Neural crest cell (in vitro differentiated cells): ENCODE data around the gene DPEP1. TPM values are rescaled to one million over a fixed set of nuclear protein-coding genes. Genes with fewer than 3 reads are reported as not detected.
"Not testable (repeated sequence)": the region's sequence is repeated elsewhere in the genome, so short reads cannot be mapped to it uniquely, and the experiment has no call there.

Experiments
- DNase-seq: peaks from one replicate; pipeline ENCODE4 v3.0.0; 2021; ENCODE audit warnings: low read depth, mixed read lengths, low spot score
- H3K27ac Mint-ChIP-seq: one replicate; pipeline ENCODE4 v1.8.0; 2021; ENCODE audit warnings: mild to moderate bottlenecking, mixed read lengths; ENCODE audit not compliant: unreplicated experiment
- H3K27me3 Mint-ChIP-seq: 2 replicates; pipeline ENCODE4 v1.8.0; 2021; ENCODE audit warnings: low read depth, mild to moderate bottlenecking, mixed read lengths
- H3K36me3 Mint-ChIP-seq: 2 replicates; pipeline ENCODE4 v1.8.0; 2021; ENCODE audit warnings: low read depth, mild to moderate bottlenecking, mixed read lengths
- H3K4me1 Mint-ChIP-seq: 2 replicates; pipeline ENCODE4 v1.8.0; 2021; ENCODE audit warnings: mixed read lengths
- H3K4me3 Mint-ChIP-seq: one replicate; pipeline ENCODE4 v1.8.0; 2021; ENCODE audit warnings: mild to moderate bottlenecking, mixed read lengths
- H3K9me3 Mint-ChIP-seq: 2 replicates; pipeline ENCODE4 v1.8.0; 2021; ENCODE audit warnings: mixed read lengths
- total RNA-seq: library from RNA; stranded (reverse); gene quantifications from 2 replicates; pipeline ENCODE4 v1.2.1, GENCODE V29; 2021
- TF ChIP-seq, protein P1 (sequence below): fragments of 200-600 bp; sonication (generic); conservative IDR thresholded peaks from 2 replicates; pipeline ENCODE4 v1.5.0; 2021; ENCODE audit warnings: antibody characterized with exemption, mild to moderate bottlenecking

DPEP1 gene
- total RNA-seq, 1 donor from 2014 or later: 0.21 TPM

DNA sequence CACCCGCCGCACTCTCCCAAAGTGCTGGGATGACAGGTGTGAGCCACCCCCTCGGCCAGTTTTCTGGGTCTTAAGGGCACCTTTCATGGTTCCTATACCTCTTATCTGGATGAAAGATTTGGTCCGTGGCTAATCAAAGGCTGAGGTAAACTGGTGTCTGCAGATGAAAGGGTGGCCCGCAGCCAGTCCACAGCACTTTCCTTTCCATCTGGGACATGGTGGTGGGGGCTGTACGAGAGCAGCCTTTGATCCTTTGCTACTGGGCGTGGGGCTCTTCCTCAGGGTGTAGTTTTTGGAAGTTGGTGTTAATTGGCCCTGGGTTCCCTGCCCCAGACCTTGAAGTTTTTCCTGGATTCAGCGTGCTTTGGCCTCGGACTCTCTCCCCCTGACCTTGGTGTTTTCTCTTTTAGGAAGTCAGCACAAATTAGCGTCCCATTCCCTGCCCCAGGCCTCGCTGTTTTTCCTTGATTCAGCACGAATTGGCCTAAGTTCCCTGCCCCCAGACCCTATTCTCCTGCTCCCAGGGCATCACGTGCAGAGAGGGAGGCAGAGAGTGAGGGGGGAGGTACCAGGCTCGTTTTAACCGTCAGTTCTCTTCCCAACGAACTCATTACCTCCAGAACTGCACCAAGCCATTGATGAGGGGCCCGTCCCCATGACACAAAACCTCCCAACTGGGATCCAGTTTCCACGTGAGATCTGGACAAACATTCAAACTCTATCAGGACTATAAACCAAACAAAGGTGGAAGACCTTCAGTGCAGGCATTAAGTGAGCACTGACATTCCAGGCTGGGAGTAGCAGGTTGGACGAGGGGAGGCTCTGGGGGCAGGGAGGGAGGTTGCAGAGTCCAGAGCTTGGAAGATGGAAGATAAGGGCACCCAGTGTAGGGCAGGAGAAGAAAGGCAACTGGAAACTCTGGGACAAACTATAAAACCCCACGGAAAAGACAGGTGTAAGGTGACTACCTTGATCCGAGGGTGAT lies 11.6 kb downstream of the DPEP1 start:
- peaks cover 9% of the 10 kb centered on the region for H3K27me3 Mint-ChIP-seq
- TF ChIP-seq, protein P1, sequence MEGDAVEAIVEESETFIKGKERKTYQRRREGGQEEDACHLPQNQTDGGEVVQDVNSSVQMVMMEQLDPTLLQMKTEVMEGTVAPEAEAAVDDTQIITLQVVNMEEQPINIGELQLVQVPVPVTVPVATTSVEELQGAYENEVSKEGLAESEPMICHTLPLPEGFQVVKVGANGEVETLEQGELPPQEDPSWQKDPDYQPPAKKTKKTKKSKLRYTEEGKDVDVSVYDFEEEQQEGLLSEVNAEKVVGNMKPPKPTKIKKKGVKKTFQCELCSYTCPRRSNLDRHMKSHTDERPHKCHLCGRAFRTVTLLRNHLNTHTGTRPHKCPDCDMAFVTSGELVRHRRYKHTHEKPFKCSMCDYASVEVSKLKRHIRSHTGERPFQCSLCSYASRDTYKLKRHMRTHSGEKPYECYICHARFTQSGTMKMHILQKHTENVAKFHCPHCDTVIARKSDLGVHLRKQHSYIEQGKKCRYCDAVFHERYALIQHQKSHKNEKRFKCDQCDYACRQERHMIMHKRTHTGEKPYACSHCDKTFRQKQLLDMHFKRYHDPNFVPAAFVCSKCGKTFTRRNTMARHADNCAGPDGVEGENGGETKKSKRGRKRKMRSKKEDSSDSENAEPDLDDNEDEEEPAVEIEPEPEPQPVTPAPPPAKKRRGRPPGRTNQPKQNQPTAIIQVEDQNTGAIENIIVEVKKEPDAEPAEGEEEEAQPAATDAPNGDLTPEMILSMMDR: no peak
- no peak overlapping the region for H3K27ac Mint-ChIP-seq
- no peaks in the 10 kb centered on the region for H3K36me3 Mint-ChIP-seq
- H3K4me3 Mint-ChIP-seq: no peak overlapping the region
- no peak for DNase-seq
- H3K4me1 Mint-ChIP-seq: peaks cover 28% of the 10 kb centered on the region
- no peaks in the 10 kb centered on the region for H3K9me3 Mint-ChIP-seq

DNA sequence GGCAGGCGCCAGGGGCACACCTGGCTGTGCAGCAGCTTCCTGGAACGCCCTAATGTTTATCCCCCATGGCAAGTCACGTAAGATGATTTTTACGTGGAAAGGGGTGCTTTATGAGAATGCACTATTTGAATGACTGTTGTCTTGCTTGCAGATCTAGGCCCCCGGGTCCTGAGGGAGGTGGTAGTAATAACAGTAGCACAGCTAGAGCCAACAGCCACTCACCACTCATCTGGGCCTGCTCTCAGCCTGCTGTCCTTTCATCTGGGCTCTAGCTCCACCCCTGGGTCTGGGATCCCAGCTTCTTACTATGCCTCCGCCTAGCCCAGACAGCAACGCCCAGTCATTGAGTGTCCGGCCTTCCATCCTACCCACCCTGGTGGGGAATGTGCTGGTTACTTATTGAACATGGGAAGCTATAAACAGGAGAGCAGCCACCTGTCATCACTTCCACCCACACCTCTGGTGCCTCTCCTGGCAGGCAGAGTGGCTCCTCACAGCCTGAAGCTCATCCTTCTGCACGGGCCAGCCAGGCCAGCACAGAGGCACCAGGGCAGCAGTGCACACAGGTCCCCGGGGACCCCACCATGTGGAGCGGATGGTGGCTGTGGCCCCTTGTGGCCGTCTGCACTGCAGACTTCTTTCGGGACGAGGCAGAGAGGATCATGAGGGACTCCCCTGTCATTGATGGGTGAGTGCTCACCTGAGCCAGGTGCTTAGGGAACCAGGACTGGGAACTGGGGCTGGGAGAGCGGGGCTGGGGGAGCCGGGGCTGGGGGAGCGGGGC lies 16.6 kb downstream of the DPEP1 start:
- no peak overlapping the region for H3K4me3 Mint-ChIP-seq
- no peak overlapping the region for H3K27ac Mint-ChIP-seq
- no peaks in the 10 kb centered on the region for H3K36me3 Mint-ChIP-seq
- TF ChIP-seq, protein P1: no peak
- DNase-seq: no peak
- peaks cover 22% of the 10 kb centered on the region for H3K27me3 Mint-ChIP-seq
- H3K4me1 Mint-ChIP-seq: peaks cover 3% of the 10 kb centered on the region
- no peaks in the 10 kb centered on the region for H3K9me3 Mint-ChIP-seq

DNA sequence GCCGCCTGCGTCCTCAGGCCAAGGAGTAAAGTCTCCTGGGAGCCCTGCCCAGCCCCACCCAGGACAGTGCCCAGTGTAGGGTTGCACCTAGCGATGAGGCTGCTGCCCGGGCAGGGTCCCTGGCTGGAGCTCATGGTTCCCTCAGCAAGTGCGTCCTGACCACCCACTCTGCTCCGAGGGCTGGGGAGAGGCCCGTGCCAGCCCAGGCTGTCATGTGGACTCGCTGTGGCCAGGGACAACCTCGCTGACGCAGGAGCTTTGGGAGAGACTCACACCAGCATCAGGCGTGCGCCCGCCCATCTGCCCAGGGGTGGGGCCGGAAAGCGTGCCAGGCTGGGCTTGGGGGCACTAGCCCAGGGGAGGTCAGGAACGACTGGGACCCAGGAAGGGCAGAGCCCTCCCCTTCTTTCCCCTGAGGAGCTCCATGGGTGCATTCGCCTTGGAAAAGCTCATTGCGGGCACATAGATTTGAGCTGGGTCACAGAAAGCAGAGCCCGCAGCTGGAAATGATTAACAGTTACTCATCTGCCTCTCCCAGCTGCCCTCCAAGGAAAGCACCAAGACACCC lies 19.7 kb downstream of the DPEP1 start:
- no peak overlapping the region for H3K4me3 Mint-ChIP-seq
- no peaks in the 10 kb centered on the region for H3K9me3 Mint-ChIP-seq
- H3K4me1 Mint-ChIP-seq: no peaks in the 10 kb centered on the region
- H3K27ac Mint-ChIP-seq: no peak overlapping the region
- no peaks in the 10 kb centered on the region for H3K36me3 Mint-ChIP-seq
- no peak for DNase-seq
- TF ChIP-seq, protein P1: no peak
- peaks cover 29% of the 10 kb centered on the region for H3K27me3 Mint-ChIP-seq

DNA sequence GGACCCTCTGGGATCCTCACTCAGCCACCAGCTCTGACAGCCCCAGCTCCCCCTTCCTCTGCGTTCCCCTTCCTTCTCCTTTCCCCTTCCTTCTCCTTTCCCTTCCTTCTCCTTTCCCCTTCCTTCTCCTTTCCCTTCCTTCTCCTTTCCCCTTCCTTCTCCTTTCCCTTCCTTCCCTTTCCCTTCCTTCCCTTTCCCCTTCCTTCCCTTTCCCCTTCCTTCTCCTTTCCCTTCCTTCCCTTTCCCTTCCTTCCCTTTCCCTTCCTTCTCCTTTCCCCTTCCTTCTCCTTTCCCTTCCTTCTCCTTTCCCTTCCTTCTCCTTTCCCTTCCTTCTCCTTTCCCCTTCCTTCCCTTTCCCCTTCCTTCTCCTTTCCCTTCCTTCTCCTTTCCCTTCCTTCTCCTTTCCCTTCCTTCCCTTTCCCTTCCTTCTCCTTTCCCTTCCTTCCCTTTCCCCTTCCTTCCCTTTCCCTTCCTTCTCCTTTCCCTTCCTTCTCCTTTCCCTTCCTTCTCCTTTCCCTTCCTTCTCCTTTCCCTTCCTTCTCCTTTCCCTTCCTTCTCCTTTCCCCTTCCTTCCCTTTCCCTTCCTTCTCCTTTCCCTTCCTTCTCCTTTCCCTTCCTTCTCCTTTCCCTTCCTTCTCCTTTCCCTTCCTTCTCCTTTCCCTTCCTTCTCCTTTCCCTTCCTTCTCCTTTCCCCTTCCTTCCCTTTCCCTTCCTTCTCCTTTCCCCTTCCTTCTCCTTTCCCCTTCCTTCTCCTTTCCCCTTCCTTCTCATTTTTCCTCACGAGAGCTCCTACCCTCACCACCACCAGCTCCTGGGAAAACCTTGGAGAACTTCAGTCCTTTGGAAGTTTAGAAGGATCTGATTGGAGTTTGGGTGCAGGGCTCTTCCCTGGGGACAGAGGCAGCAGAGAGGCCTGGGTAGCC lies 21.3 kb downstream of the DPEP1 start:
- H3K9me3 Mint-ChIP-seq, H3K36me3 Mint-ChIP-seq, DNase-seq, H3K4me3 Mint-ChIP-seq, H3K4me1 Mint-ChIP-seq: not testable (repeated sequence)
- peaks cover 29% of the 10 kb centered on the region for H3K27me3 Mint-ChIP-seq
- H3K27ac Mint-ChIP-seq: peak overlapping the region; percentile 27

DNA sequence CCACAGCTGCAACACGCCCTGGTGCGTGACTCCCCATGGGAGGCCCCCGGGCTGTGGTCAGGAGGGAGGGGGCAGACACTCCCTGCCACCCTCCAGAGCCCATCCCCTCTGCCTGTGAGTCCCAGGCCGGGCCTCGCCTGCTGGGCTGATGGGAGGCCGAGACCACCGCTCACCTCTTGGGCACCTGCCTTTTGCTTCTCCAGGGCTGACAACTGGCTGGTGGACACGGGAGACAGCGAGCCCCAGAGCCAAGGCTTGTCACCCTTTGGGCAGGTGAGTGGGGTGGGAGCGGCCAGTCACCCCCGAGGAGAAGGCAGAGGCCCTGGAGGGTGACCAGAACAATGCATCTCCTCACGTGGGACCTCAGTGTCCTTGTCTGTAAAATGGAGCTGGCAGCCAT lies 23.2 kb downstream of the DPEP1 start:
- Mint-ChIP-seq H3K4me3 (no peak overlapping the region), H3K4me1 (peaks cover 9% of the 10 kb centered on the region), H3K27ac (no peak overlapping the region), H3K36me3 (no peaks in the 10 kb centered on the region), H3K27me3 (peaks cover 29% of the 10 kb centered on the region), H3K9me3 (no peaks in the 10 kb centered on the region)
- no peak for DNase-seq
- TF ChIP-seq, protein P1: no peak
